NB4 (cell line): ENCODE results near the gene CD300LD.

Experiments used
- MYC ChIP-seq: IDR thresholded peaks from 2 replicates; pipeline ENCODE4 v1.6.1; 2011; ENCODE audit warnings: low read depth, low read length
- POLR2A ChIP-seq: IDR thresholded peaks from 2 replicates; pipeline ENCODE4 v1.6.1; 2011; ENCODE audit warnings: mild to moderate bottlenecking; ENCODE audit not compliant: insufficient read length; ENCODE audit errors: extremely low read depth
- TF ChIP-seq, protein P1 (sequence below): IDR thresholded peaks from one replicate; pipeline ENCODE4 v1.5.1; 2012; ENCODE audit warnings: low read depth, low read length
- TF ChIP-seq, protein P2 (sequence below): IDR thresholded peaks from 2 replicates; pipeline ENCODE4 v1.6.1; 2011; ENCODE audit warnings: low read depth, low read length

DNA sequence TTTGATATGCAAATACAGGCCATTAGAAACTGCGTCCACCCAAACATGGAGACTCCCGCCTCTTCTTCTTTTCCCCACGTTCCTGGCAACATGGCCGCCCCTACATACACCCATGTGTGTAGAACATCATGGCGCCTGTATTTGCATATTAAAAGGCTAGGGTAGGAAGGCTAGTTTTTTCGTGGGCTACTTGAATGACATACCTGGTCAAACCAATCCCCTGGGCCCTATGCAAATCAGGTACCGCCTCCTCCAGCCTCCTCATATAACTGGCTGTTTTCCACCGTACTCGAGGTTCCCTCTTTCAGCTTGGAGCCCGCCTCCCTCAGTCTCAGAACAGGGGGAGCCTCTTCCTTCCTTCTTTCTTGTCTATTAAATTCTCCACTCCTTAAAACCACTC is 60.0 kb downstream of the CD300LD start:
- TF ChIP-seq, protein P1, sequence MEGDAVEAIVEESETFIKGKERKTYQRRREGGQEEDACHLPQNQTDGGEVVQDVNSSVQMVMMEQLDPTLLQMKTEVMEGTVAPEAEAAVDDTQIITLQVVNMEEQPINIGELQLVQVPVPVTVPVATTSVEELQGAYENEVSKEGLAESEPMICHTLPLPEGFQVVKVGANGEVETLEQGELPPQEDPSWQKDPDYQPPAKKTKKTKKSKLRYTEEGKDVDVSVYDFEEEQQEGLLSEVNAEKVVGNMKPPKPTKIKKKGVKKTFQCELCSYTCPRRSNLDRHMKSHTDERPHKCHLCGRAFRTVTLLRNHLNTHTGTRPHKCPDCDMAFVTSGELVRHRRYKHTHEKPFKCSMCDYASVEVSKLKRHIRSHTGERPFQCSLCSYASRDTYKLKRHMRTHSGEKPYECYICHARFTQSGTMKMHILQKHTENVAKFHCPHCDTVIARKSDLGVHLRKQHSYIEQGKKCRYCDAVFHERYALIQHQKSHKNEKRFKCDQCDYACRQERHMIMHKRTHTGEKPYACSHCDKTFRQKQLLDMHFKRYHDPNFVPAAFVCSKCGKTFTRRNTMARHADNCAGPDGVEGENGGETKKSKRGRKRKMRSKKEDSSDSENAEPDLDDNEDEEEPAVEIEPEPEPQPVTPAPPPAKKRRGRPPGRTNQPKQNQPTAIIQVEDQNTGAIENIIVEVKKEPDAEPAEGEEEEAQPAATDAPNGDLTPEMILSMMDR, result no peak
- TF ChIP-seq POLR2A (peak; percentile 46), MYC (peak; percentile 97)
- TF ChIP-seq, protein P2, sequence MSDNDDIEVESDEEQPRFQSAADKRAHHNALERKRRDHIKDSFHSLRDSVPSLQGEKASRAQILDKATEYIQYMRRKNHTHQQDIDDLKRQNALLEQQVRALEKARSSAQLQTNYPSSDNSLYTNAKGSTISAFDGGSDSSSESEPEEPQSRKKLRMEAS, result peak; percentile 87
